SH-SY5Y (cell line): Measurements from ENCODE around the gene INO80.

Experiments used
- GATA2 ChIP-seq: IDR thresholded peaks from 2 replicates; pipeline ENCODE4 v1.6.1; 2011; ENCODE audit warnings: mild to moderate bottlenecking, low read depth, low read length
- GATA3 ChIP-seq: IDR thresholded peaks from 2 replicates; pipeline ENCODE4 v1.6.1; 2011; ENCODE audit warnings: low read depth, mild to moderate bottlenecking, low read length, moderate library complexity

- TF ChIP-seq GATA2, result no peak
- TF ChIP-seq GATA3, result no peak
Measured at GRCh38 chr15:41039121-41039520, 77.0 kb downstream of the INO80 start.
